Uterus (tissue), 2 donors: ENCODE measurements around the gene ADAP2.

Source experiments
- CTCF ChIP-seq, 4 experiments: fragments of 200-600 bp in 2 of 4; fragments of 450-650 bp in 2 of 4; sonication (generic) in 2 of 4; IDR thresholded peaks; one replicate each; pipeline ENCODE4 v1.5.1; 2016 to 2019; ENCODE audit warnings: antibody characterized with exemption in 4 of 4, mild to moderate bottlenecking in 2 of 4, moderate library complexity in 1 of 4
- POLR2A ChIP-seq, 2 donors: fragments of 450-650 bp; IDR thresholded peaks; one replicate each; pipeline ENCODE4 v1.6.1; 2016; ENCODE audit warnings: antibody characterized with exemption in 2 of 2, mild to moderate bottlenecking in 1 of 2, moderate library complexity in 1 of 2

GRCh38 chr17:30956764-30957374 is 35.1 kb downstream of the ADAP2 start:
- no peak for TF ChIP-seq CTCF (IDR thresholded peaks at IDR 0.05)
- no peak for TF ChIP-seq POLR2A (IDR thresholded peaks at IDR 0.05)
